Ishikawa (cell line): Measurements from ENCODE around the gene LEKR1.

Experiments
- CEBPB ChIP-seq: IDR thresholded peaks from 2 replicates; pipeline ENCODE4 v1.6.1; 2012
- CREB1 ChIP-seq: IDR thresholded peaks from 2 replicates; pipeline ENCODE4 v1.6.1; 2012; ENCODE audit warnings: low read depth
- EGR1 ChIP-seq: IDR thresholded peaks from 2 replicates; pipeline ENCODE4 v1.6.1; 2012
- EP300 ChIP-seq: IDR thresholded peaks from 2 replicates; pipeline ENCODE4 v1.6.1; 2012; ENCODE audit warnings: borderline replicate concordance
- FOXM1 ChIP-seq: IDR thresholded peaks from 2 replicates; pipeline ENCODE4 v1.6.1; 2012; ENCODE audit warnings: low read depth, borderline replicate concordance
- MAX ChIP-seq: IDR thresholded peaks from 2 replicates; pipeline ENCODE4 v1.6.1; 2012
- NFIC ChIP-seq: IDR thresholded peaks from 2 replicates; pipeline ENCODE4 v1.6.1; 2012
- RAD21 ChIP-seq: IDR thresholded peaks from 2 replicates; pipeline ENCODE4 v1.6.1; 2012; ENCODE audit warnings: low read depth
- TAF1 ChIP-seq: IDR thresholded peaks from 2 replicates; pipeline ENCODE4 v1.6.1; 2012; ENCODE audit warnings: low read depth, mild to moderate bottlenecking
- TCF12 ChIP-seq: IDR thresholded peaks from 2 replicates; pipeline ENCODE4 v1.6.1; 2012; ENCODE audit warnings: low read depth
- TEAD4 ChIP-seq: IDR thresholded peaks from 2 replicates; pipeline ENCODE4 v1.6.1; 2012
- USF1 ChIP-seq: IDR thresholded peaks from 2 replicates; pipeline ENCODE4 v1.6.1; 2012
- YY1 ChIP-seq: IDR thresholded peaks from 2 replicates; pipeline ENCODE4 v1.6.1; 2012; ENCODE audit warnings: low read depth
- ZBTB7A ChIP-seq: IDR thresholded peaks from 2 replicates; pipeline ENCODE4 v1.6.1; 2012; ENCODE audit warnings: low read depth
- TF ChIP-seq, protein P1 (sequence below): IDR thresholded peaks from 2 replicates; pipeline ENCODE4 v1.6.1; 2012; ENCODE audit warnings: low read depth, mild to moderate bottlenecking

The LEKR1 gene

DNA sequence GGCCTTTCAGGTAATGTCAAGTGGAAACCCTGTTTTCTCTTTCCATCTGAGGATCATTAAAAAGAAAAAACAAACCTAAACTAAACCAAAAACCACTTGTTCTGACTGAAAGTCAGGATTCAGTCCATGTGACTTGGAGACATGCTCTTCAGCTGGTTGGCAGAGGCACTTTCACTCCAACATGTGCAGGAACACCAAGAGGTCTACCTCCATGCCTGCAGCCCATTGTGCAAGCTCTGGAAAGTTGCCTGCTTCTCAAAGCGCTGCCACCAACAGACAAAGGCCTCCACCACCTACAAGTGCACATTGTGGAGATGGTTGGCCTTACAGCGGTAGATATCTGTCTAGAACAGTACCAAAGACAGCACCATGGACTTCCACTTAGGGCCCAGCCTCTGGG, 161.8 kb downstream of the LEKR1 start:
- TF ChIP-seq, protein P1, sequence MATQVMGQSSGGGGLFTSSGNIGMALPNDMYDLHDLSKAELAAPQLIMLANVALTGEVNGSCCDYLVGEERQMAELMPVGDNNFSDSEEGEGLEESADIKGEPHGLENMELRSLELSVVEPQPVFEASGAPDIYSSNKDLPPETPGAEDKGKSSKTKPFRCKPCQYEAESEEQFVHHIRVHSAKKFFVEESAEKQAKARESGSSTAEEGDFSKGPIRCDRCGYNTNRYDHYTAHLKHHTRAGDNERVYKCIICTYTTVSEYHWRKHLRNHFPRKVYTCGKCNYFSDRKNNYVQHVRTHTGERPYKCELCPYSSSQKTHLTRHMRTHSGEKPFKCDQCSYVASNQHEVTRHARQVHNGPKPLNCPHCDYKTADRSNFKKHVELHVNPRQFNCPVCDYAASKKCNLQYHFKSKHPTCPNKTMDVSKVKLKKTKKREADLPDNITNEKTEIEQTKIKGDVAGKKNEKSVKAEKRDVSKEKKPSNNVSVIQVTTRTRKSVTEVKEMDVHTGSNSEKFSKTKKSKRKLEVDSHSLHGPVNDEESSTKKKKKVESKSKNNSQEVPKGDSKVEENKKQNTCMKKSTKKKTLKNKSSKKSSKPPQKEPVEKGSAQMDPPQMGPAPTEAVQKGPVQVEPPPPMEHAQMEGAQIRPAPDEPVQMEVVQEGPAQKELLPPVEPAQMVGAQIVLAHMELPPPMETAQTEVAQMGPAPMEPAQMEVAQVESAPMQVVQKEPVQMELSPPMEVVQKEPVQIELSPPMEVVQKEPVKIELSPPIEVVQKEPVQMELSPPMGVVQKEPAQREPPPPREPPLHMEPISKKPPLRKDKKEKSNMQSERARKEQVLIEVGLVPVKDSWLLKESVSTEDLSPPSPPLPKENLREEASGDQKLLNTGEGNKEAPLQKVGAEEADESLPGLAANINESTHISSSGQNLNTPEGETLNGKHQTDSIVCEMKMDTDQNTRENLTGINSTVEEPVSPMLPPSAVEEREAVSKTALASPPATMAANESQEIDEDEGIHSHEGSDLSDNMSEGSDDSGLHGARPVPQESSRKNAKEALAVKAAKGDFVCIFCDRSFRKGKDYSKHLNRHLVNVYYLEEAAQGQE: no peak
- TF ChIP-seq EGR1 (no peak), FOXM1 (no peak)

DNA sequence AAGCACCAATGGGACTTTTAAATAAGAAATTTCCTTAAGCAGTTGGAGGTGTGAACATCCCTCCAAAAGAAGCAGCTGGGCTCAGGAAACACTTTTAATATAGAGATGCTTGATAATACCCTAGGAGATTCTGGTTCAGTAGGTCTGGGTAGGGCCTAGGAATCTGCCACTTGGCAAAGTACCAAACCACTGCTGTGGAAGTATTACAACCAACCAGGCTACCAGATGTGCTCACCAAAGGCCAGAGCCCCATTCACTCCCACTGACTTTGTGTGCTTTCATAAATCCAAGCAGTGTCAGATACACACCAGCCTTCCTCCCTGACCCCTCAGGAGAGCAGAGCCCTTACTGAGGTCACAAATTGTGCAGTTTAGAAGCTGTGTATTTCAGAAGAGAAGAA, 171.2 kb downstream of the LEKR1 start:
- TF ChIP-seq, protein P1: no peak
- TF ChIP-seq TAF1 (no peak), EGR1 (no peak), USF1 (no peak), CREB1 (no peak), EP300 (no peak), MAX (no peak), FOXM1 (no peak), NFIC (no peak), ZBTB7A (no peak), YY1 (no peak), TCF12 (no peak), TEAD4 (no peak)

DNA sequence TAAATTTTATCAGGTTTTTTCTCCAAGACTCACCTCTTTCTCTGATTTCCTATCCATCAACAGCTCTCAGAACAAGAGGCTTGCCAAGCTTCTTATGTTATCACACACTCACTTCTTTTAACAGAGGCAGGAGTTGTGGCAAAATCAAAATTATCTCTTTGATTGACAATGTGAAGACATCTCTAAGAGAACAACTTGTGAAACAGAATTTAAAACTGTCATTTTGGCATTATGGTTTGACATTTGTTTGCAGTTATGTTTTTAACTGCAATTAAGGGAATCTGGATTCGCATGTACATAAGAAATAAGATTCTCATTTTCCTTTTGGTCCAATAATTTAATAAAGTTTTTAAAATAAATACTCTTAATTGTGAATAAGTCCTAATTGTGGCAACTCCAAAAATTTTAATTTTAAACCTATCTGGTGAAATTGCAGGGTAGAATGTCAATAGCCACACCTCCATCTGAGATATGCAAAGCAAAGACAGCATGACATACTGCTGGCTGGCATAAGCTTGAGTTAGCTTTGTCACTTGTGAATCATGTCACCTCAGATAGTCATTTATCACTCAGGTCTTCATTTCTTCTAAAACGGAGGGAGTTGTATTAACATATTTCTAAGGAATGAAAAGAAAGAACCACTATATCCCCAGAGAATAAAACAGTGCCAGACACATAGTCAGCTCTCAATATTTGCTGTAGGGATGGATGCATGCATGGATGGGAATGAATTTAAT, 175.2 kb downstream of the LEKR1 start:
- TF ChIP-seq ZBTB7A (no peak), NFIC (no peak), TEAD4 (no peak), CEBPB (no peak), RAD21 (no peak), TCF12 (no peak), FOXM1 (no peak), EGR1 (no peak), EP300 (no peak), TAF1 (no peak), USF1 (no peak), YY1 (no peak), MAX (no peak), CREB1 (no peak)
- TF ChIP-seq, protein P1: no peak

DNA sequence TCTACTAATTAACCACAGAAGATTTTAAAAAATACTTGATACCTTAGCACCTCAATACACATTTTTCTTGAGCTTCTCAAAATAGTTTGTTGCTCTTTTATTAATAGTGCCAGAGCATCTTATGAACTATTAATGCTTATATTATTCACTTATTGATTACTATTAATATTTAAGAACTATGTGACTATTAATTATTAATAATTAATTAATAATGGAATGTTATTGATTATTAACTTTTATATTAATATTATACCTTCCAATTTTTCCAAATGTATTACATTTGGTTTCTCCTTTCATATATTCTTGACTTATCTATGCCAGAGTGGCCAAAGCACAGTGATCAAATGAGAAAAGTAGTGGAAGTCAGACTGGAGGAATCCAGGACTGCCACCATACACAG, 195.5 kb downstream of the LEKR1 start:
- TF ChIP-seq EGR1 (no peak), NFIC (no peak), RAD21 (no peak), CEBPB (no peak), MAX (no peak), EP300 (no peak), TAF1 (no peak), TEAD4 (no peak), FOXM1 (no peak), CREB1 (no peak), TCF12 (no peak), YY1 (no peak)
- TF ChIP-seq, protein P1: no peak
